ENCODE measurements around the gene S100A5.

- TF ChIP-seq, protein P1, sequence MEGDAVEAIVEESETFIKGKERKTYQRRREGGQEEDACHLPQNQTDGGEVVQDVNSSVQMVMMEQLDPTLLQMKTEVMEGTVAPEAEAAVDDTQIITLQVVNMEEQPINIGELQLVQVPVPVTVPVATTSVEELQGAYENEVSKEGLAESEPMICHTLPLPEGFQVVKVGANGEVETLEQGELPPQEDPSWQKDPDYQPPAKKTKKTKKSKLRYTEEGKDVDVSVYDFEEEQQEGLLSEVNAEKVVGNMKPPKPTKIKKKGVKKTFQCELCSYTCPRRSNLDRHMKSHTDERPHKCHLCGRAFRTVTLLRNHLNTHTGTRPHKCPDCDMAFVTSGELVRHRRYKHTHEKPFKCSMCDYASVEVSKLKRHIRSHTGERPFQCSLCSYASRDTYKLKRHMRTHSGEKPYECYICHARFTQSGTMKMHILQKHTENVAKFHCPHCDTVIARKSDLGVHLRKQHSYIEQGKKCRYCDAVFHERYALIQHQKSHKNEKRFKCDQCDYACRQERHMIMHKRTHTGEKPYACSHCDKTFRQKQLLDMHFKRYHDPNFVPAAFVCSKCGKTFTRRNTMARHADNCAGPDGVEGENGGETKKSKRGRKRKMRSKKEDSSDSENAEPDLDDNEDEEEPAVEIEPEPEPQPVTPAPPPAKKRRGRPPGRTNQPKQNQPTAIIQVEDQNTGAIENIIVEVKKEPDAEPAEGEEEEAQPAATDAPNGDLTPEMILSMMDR (conservative IDR thresholded peaks at IDR 0.05; ENCODE audit: low read length): no peak
- TF ChIP-seq EZH2phosphoT487 (IDR thresholded peaks at IDR 0.05; ENCODE audit: borderline replicate concordance): no peak
These were observed 20.8 kb upstream of the S100A5 start for GRCh38 chr1:153561466-153561985.
